ENCODE measurements around the gene NOVA2.

The NOVA2 gene

DNA sequence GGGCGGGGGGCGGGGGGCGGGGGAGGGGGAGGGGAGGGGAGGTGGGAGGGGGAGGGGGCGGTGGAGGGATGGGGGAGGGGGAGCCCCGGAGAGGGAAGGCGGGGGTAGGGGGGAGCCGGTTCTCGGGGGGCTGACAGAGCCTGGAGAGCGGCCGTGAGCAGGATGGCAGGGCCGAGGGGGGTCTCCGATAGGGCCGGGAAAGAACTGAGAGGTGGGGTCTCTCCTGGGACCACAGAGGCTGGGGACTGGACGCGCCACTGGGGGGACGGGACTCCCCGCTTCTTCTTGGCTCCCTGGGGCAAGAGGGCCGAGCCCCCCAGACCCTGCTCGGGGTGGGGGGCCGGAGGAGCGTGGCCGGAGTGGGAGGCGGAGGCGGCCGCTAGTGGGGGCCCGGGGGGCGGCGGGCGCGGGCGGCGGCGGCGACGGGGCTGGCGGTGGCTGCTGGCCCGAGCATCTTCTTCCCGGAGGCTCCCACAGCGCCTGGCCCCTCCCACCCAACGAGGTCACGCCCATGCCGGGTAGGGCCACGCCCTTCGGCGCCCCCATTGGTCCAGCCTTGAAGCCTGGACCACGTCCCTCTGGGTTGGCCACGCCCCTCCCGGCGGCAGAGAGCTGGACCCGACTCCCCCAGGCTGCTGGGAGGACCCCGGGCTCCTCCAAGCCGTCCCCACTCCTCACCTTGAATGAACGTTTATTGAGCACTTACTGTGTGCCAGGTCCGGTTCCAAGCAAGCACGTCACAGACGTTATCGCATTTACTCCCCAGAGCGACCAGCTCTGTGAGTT lies at the start of gene NOVA2:
Gene NOVA2, minus strand, starts transcription at position 313 of the 786 bp plus-strand sequence. CDS start 514 bp downstream, outside the sequence.
- Histone ChIP-seq H3K27me3 (replicated peaks; ENCODE audit: insufficient read depth, low read length) (peaks cover 87% of the 10 kb centered on the region), H3K4me1 (ENCODE audit: low read length) (no peaks in the 10 kb centered on the region), H2AFZ (ENCODE audit: low read length) (no peak within 1 kb of the TSS), H3K4me2 (ENCODE audit: low read depth, low read length) (no peak within 1 kb of the TSS), H3K36me3 (replicated peaks; ENCODE audit: insufficient read depth, low read length) (no peaks in the 10 kb centered on the region), H3F3A (ENCODE audit: insufficient read depth, low read length) (no peaks in the 10 kb centered on the region), H3K79me2 (ENCODE audit: low read length) (no peaks in the 10 kb centered on the region), H3K9me3 (replicated peaks; ENCODE audit: insufficient read depth, low read length) (no peaks in the 10 kb centered on the region), H3K9me2 (replicated peaks; ENCODE audit: insufficient read depth, low read length) (no peaks in the 10 kb centered on the region), H4K20me1 (ENCODE audit: insufficient read depth, low read length) (no peaks in the 10 kb centered on the region), H3K27ac (ENCODE audit: low read length) (no peak within 1 kb of the TSS), H3K4me3 (ENCODE audit: low read length) (no peak within 1 kb of the TSS), H3K9ac (ENCODE audit: low read length) (no peak within 1 kb of the TSS)
- TF ChIP-seq CTCF (IDR thresholded peaks at IDR 0.05; ENCODE audit: low read length) (no peak), EZH2 (optimal IDR thresholded peaks at IDR 0.05; ENCODE audit: low read depth, low read length) (no peak), EZH2phosphoT487 (IDR thresholded peaks at IDR 0.05; ENCODE audit: low read length) (no peak)
- DNase-seq, result no peak

- H3K4me1 ChIP-seq (ENCODE audit: low read length), result no peaks in the 10 kb centered on the region
- no peak overlapping the region for H3K27ac ChIP-seq (ENCODE audit: low read length)
- H4K20me1 ChIP-seq (ENCODE audit: insufficient read depth, low read length), result no peaks in the 10 kb centered on the region
- no peaks in the 10 kb centered on the region for H3K9me2 ChIP-seq (replicated peaks; ENCODE audit: insufficient read depth, low read length)
- no peaks in the 10 kb centered on the region for H3K79me2 ChIP-seq (ENCODE audit: low read length)
- no peaks in the 10 kb centered on the region for H3K9me3 ChIP-seq (replicated peaks; ENCODE audit: insufficient read depth, low read length)
- no peaks in the 10 kb centered on the region for H3F3A ChIP-seq (ENCODE audit: insufficient read depth, low read length)
- H3K4me3 ChIP-seq (ENCODE audit: low read length), result no peak overlapping the region
- H3K36me3 ChIP-seq (replicated peaks; ENCODE audit: insufficient read depth, low read length), result no peaks in the 10 kb centered on the region
- H3K4me2 ChIP-seq (ENCODE audit: low read depth, low read length), result no peak overlapping the region
- no peaks in the 10 kb centered on the region for H3K27me3 ChIP-seq (replicated peaks; ENCODE audit: insufficient read depth, low read length)
- no peak for DNase-seq
- TF ChIP-seq CTCF (IDR thresholded peaks at IDR 0.05; ENCODE audit: low read length) (no peak), EZH2phosphoT487 (IDR thresholded peaks at IDR 0.05; ENCODE audit: low read length) (no peak), EZH2 (optimal IDR thresholded peaks at IDR 0.05; ENCODE audit: low read depth, low read length) (no peak)
- H2AFZ ChIP-seq (ENCODE audit: low read length), result no peak overlapping the region
- H3K9ac ChIP-seq (ENCODE audit: low read length), result no peak overlapping the region
Observed at GRCh38 chr19:46023311-46023779, 49.7 kb upstream of the NOVA2 start.

DNA sequence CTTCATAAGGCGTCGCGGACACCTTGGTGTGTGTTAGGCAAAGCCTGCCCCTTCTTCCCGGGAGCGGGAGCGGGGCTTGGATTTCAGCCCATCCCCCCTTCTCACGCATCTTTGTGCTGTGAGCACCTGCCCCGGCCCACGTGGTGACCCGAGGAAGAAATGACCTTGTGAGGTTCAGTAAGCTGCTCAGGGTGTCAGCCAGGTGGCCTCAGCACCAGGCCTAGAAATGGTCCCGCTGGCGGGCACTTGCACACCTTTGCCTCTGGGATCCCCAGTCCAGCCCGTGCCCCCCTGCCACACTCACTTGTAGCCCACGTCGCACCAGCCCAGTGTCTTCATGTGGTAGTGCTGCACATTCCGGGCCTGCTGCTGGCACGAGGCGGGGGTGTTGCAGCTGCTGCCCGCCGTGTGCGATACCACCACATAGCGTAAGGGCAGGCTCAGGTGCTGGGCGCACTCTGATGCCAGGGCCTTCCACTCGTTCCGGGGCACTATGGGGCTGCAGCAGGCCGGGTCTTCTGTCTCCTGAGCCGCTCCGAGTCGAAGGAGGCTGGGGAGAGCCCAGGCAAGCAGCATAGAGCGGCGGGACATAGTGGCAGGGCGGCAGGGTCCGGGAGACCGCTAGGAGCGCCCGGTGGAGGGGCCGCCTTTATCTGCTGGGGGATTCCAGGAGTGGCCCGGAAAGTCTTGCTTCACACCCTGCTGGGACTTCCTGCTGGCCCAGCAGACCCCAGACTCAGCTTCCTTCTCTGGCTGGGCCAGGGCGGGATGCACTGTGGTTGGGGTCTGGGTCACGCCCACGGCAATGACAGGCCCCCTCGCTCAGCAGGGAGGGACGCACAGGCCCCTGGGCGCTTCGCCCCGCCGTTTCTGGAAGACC lies 49.0 kb upstream of the NOVA2 start, which contains the start of gene PGLYRP1:
Gene PGLYRP1, minus strand, starts transcription at position 623 of the 880 bp plus-strand sequence. Its CDS starts 32 bp downstream, at position 591.
- H3K27me3 ChIP-seq (replicated peaks; ENCODE audit: insufficient read depth, low read length), result no peaks in the 10 kb centered on the region
- no peaks in the 10 kb centered on the region for H3K9me2 ChIP-seq (replicated peaks; ENCODE audit: insufficient read depth, low read length)
- no peak within 1 kb of the TSS for H3K4me3 ChIP-seq (ENCODE audit: low read length)
- no peak within 1 kb of the TSS for H3K27ac ChIP-seq (ENCODE audit: low read length)
- H4K20me1 ChIP-seq (ENCODE audit: insufficient read depth, low read length), result no peaks in the 10 kb centered on the region
- no peak for DNase-seq
- no peaks in the 10 kb centered on the region for H3K4me1 ChIP-seq (ENCODE audit: low read length)
- no peaks in the 10 kb centered on the region for H3K36me3 ChIP-seq (replicated peaks; ENCODE audit: insufficient read depth, low read length)
- TF ChIP-seq CTCF (IDR thresholded peaks at IDR 0.05; ENCODE audit: low read length), result no peak
- TF ChIP-seq EZH2 (optimal IDR thresholded peaks at IDR 0.05; ENCODE audit: low read depth, low read length), result no peak
- no peak for TF ChIP-seq EZH2phosphoT487 (IDR thresholded peaks at IDR 0.05; ENCODE audit: low read length)
- no peak within 1 kb of the TSS for H2AFZ ChIP-seq (ENCODE audit: low read length)
- no peaks in the 10 kb centered on the region for H3K9me3 ChIP-seq (replicated peaks; ENCODE audit: insufficient read depth, low read length)
- no peak within 1 kb of the TSS for H3K4me2 ChIP-seq (ENCODE audit: low read depth, low read length)
- H3K9ac ChIP-seq (ENCODE audit: low read length), result no peak within 1 kb of the TSS
- no peaks in the 10 kb centered on the region for H3F3A ChIP-seq (ENCODE audit: insufficient read depth, low read length)
- H3K79me2 ChIP-seq (ENCODE audit: low read length), result no peaks in the 10 kb centered on the region
